GM12892 (cell line): ENCODE results near the gene RASA3.

Source experiments
- POLR2A ChIP-seq: IDR thresholded peaks from 2 replicates; pipeline ENCODE4 v1.6.1; 2011; ENCODE audit warnings: low read depth, low read length, control low read depth
- POLR2AphosphoS5 ChIP-seq: IDR thresholded peaks from 2 replicates; pipeline ENCODE4 v1.6.1; 2011; ENCODE audit warnings: low read depth, low read length, control low read depth
- TAF1 ChIP-seq: IDR thresholded peaks from 2 replicates; pipeline ENCODE4 v1.6.1; 2011; ENCODE audit warnings: low read depth, mild to moderate bottlenecking, control low read depth, low read length, borderline replicate concordance

- TF ChIP-seq POLR2A, result no peak
- no peak for TF ChIP-seq POLR2AphosphoS5
- TF ChIP-seq TAF1, result no peak
Measured at GRCh38 chr13:113969973-113970611, 162.3 kb downstream of the RASA3 start.
